CD4-positive, alpha-beta T cell (primary cell): ENCODE measurements around the gene CNTN4. TPM values are rescaled to one million over a fixed set of nuclear protein-coding genes. Genes with fewer than 3 reads are reported as not detected.

Experiments
- ATAC-seq: fragments of 200-7000 bp; cut with Tn5 transposase; one replicate; pipeline ENCODE4 v1.10.0; 2022; ENCODE audit warnings: mild to moderate bottlenecking; ENCODE audit not compliant: poor library complexity
- CTCF ChIA-PET: fragments of 350-600 bp; sonication (Branson Sonifier 250); formaldehyde crosslinking; loops from one replicate; lab custom pipeline; 2021; ENCODE audit warnings: antibody characterized with exemption, inconsistent platforms; lab: Charles Lee
- POLR2A ChIA-PET: fragments of 350-600 bp; sonication (Branson Sonifier 250); formaldehyde crosslinking; loops from one replicate; lab custom pipeline; 2021; ENCODE audit warnings: antibody characterized with exemption, inconsistent platforms; lab: Charles Lee
- DNase-seq, 14 experiments: peaks; one replicate each; pipeline ENCODE4 v3.0.0-alpha.2; 2013 to 2020; ENCODE audit warnings: mixed read lengths in 2 of 14
- H3K27ac ChIP-seq, 2 donors: one replicate each; pipeline versions ENCODE4 v1.5.1 to v1.7.0; 2013; ENCODE audit warnings: low read length in 2 of 2, low read depth in 1 of 2, mild to moderate bottlenecking in 1 of 2
- H3K27me3 ChIP-seq, 2 experiments: 1 replicate in 1 of 2; 2 replicates in 1 of 2; pipeline versions ENCODE4 v1.6.1 to v1.7.0; 2013; ENCODE audit warnings: low read length in 2 of 2, control low read depth in 1 of 2, mild to moderate bottlenecking in 1 of 2, moderate library complexity in 1 of 2; ENCODE audit not compliant: insufficient read depth in 2 of 2, control insufficient read depth in 1 of 2
- H3K36me3 ChIP-seq: one replicate; pipeline ENCODE4 v1.6.1; 2013; ENCODE audit warnings: low read length, control low read depth; ENCODE audit not compliant: insufficient read depth
- H3K4me1 ChIP-seq: one replicate; pipeline ENCODE4 v1.6.1; 2013; ENCODE audit warnings: low read length, control low read depth; ENCODE audit not compliant: insufficient read depth
- H3K4me3 ChIP-seq: one replicate; pipeline ENCODE4 v1.5.1; 2013; ENCODE audit warnings: mild to moderate bottlenecking, low read length, moderate library complexity
- H3K9me3 ChIP-seq, 2 experiments: 1 replicate in 1 of 2; 2 replicates in 1 of 2; pipeline versions ENCODE4 v1.6.1 to v1.7.0; 2013; ENCODE audit warnings: low read length in 2 of 2, mild to moderate bottlenecking in 2 of 2, control low read depth in 1 of 2, moderate library complexity in 1 of 2; ENCODE audit not compliant: control insufficient read depth in 1 of 2, insufficient read depth in 1 of 2
- H3K27ac Mint-ChIP-seq: one replicate; pipeline ENCODE4 v1.8.0; 2020; ENCODE audit warnings: mixed read lengths
- H3K27me3 Mint-ChIP-seq: one replicate; pipeline ENCODE4 v1.8.0; 2021; ENCODE audit warnings: mixed read lengths
- H3K36me3 Mint-ChIP-seq: one replicate; pipeline ENCODE4 v1.8.0; 2021; ENCODE audit warnings: low read depth, mixed read lengths
- H3K4me1 Mint-ChIP-seq: one replicate; pipeline ENCODE4 v1.8.0; 2021; ENCODE audit warnings: low read depth, mixed read lengths
- H3K4me3 Mint-ChIP-seq: one replicate; pipeline ENCODE4 v1.8.0; 2020; ENCODE audit warnings: mild to moderate bottlenecking, mixed read lengths
- H3K9me3 Mint-ChIP-seq: one replicate; pipeline ENCODE4 v1.8.0; 2020; ENCODE audit warnings: mixed read lengths
- CTCF ChIP-seq: fragments of 200-600 bp; IDR thresholded peaks from one replicate; pipeline ENCODE4 v1.8.0; 2022; ENCODE audit warnings: antibody characterized with exemption, mild to moderate bottlenecking
- intact Hi-C, 2 experiments: fragments of 100-400 bp; cut with DNase I in 1 of 2; cut with micrococcal nuclease in 1 of 2; formaldehyde crosslinking; loops; one replicate each; pipeline versions ENCODE4 v1.15.1 to v1.9.0; 2023 to 2025; cut with DNase I, micrococcal nuclease
- total RNA-seq, 174 experiments: library from RNA in 2 of 174; stranded (reverse) in 2 of 174; gene quantifications; one replicate each; pipeline ENCODE4 v1.2.3 and lab custom pipeline; 2021 to 2026

The CNTN4 gene
- total RNA-seq, 2 experiments from 2014 or later, result not detected

GRCh38 chr3:2961576-2961975, 862.9 kb downstream of the CNTN4 start:
- intact Hi-C loops, result no loop called here
- Histone ChIP-seq H3K4me3 (no peak overlapping the region), H3K27me3 (no peaks in the 10 kb centered on the region), H3K4me1 (no peaks in the 10 kb centered on the region), H3K36me3 (no peaks in the 10 kb centered on the region), H3K27ac (no peak overlapping the region), H3K9me3 (no peaks in the 10 kb centered on the region)
- Mint-ChIP-seq H3K4me1 (no peaks in the 10 kb centered on the region), H3K27me3 (peaks cover 8% of the 10 kb centered on the region), H3K4me3 (no peak overlapping the region), H3K9me3 (no peaks in the 10 kb centered on the region), H3K27ac (no peak overlapping the region), H3K36me3 (no peaks in the 10 kb centered on the region)
- no peak for ATAC-seq
- DNase-seq, result no peak
- ChIA-PET CTCF (no interaction called here), POLR2A (no interaction called here)
- no peak for TF ChIP-seq CTCF

- ChIA-PET POLR2A (no interaction called here), CTCF (no interaction called here)
- no peak overlapping the region for H3K4me3 ChIP-seq
- H3K4me3 Mint-ChIP-seq, result no peak overlapping the region
- no peaks in the 10 kb centered on the region for H3K4me1 ChIP-seq
- H3K27me3 ChIP-seq, result peaks cover 0 to 12% of the 10 kb centered on the region in 2 experiments
- H3K27me3 Mint-ChIP-seq, result peaks cover 34% of the 10 kb centered on the region
- no peak overlapping the region for H3K27ac ChIP-seq
- no peak for DNase-seq
- TF ChIP-seq CTCF, result no peak
- ATAC-seq, result no peak
- no peaks in the 10 kb centered on the region for H3K36me3 Mint-ChIP-seq
- no peaks in the 10 kb centered on the region for H3K36me3 ChIP-seq
- no peaks in the 10 kb centered on the region for H3K4me1 Mint-ChIP-seq
- intact Hi-C loops, result no loop called here
- H3K9me3 ChIP-seq, result peaks cover 0 to 4% of the 10 kb centered on the region in 2 experiments
- no peak overlapping the region for H3K27ac Mint-ChIP-seq
- H3K9me3 Mint-ChIP-seq, result no peaks in the 10 kb centered on the region
Measured at GRCh38 chr3:2967871-2968270, 869.2 kb downstream of the CNTN4 start.

GRCh38 chr3:2968475-2968874, 869.8 kb downstream of the CNTN4 start:
- ATAC-seq (no peak), DNase-seq (no peak)
- Mint-ChIP-seq H3K4me1 (no peaks in the 10 kb centered on the region), H3K27me3 (peaks cover 40% of the 10 kb centered on the region), H3K4me3 (no peak overlapping the region), H3K9me3 (no peaks in the 10 kb centered on the region), H3K27ac (no peak overlapping the region), H3K36me3 (no peaks in the 10 kb centered on the region)
- CTCF ChIA-PET, result no interaction called here
- no peak for TF ChIP-seq CTCF
- Histone ChIP-seq H3K27ac (no peak overlapping the region), H3K9me3 (peaks cover 0 to 4% of the 10 kb centered on the region in 2 experiments), H3K27me3 (peaks cover 0 to 12% of the 10 kb centered on the region in 2 experiments), H3K36me3 (no peaks in the 10 kb centered on the region), H3K4me1 (no peaks in the 10 kb centered on the region), H3K4me3 (no peak overlapping the region)
- intact Hi-C loops, result no loop called here
- POLR2A ChIA-PET, result no interaction called here
